GM18505 (cell line): ENCODE results near the gene SNCG.

Experiments
- ATAC-seq: cut with Tn5 transposase; IDR thresholded peaks from one replicate; pipeline ENCODE4 v1.9.1; 2021; ENCODE audit not compliant: unreplicated experiment
- POLR2A ChIP-seq: IDR thresholded peaks from 4 replicates; pipeline ENCODE4 v1.6.1; 2011; ENCODE audit warnings: borderline replicate concordance; ENCODE audit not compliant: insufficient read depth, insufficient read length; ENCODE audit errors: extremely low read depth

SNCG gene

DNA sequence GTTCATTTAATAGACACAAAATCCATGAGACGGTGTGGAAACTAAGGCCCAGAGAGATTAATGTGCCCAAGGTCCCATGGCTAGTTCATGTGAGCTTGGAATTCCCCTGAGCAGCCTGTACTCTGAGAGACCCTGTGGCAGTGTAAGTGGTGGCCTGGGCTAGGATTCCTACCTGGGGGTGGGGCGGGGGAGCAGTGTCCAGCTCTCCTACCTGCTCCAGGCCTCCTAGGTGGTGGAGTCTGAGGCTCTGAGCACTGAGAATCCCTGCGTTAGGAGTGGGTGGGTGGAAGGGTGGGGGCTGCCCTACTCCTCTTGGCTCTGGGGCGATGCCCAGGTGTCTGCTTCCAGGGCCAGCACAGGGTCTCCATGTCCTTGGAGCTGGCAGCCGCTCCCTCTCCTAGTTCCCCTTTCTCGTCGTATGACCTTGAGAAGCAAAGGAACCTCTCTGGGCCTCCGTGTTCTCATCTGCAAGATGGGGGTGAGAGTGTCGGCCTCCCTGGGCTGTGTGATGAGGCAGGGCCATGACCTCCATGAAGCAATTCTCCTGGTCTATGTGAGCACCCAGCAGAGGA, 2.5 kb downstream of the SNCG start:
- no peak for TF ChIP-seq POLR2A
- no peak for ATAC-seq

DNA sequence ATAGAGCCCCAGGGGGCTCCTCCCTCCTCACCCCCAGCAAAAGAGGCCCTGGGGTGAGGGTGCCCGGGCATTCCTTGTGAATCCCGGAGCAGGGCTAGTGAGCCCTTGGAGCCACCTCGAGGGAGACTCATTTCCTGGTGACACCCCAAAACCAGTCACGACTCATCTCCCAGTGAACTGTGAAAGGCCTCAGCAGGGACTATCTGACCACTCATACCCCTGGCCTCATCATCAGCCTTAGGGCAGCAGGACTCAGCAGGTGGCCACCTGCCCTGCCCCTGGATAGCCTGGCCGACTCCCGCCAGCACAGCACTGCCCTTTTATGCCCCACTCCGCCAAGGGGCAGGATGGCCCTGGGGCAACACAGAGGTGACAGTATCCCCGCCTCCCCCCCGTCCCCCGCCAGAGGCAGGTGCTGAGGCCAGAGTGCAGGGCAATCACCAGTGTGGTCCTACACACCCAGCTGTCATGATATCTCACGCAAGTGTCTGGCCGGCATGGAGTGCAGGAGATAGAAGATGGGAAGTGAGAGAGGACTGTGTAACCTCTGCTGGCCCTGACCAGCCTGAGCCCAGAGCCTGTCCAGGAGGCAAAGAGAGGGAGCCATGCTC, 3.2 kb downstream of the SNCG start:
- no peak for ATAC-seq
- no peak for TF ChIP-seq POLR2A

DNA sequence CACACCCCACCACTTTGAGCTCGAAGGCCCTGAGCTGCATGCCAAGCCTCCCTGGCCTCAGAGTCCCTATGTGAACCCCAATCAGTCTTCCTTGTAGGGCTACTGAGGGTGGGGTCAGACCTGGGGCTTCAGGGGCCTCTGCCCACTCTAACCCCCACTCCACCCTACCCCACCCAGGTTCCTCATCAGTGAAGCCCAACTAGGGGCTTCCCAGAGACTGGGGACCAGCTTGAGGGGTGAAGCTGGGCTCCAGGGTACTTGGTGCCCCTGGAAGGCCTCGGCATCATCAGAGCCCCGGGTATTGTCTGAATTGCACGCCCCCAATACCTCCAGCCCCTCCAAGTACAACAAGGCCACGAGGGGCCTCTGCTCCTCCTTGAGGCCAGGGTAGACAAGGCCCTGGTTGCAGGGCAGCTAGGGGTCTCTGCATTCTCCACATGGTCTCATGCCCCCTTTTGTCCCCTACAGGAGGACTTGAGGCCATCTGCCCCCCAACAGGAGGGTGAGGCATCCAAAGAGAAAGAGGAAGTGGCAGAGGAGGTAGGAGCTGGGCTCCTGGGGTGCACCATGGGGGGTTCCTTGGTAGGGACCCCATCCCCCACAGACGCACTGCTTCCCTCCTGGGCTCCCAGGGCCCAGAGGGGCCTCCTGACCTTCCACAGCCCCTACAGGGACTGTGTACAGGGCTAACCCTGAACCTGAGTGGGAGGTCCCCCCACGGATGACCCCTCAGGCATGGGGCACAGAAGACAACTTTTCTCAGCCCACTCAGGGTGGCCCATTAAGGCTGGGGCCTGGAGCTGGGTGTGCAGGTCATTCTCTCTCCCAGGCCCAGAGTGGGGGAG, 4.0 kb downstream of the SNCG start:
- no peak for ATAC-seq
- no peak for TF ChIP-seq POLR2A

DNA sequence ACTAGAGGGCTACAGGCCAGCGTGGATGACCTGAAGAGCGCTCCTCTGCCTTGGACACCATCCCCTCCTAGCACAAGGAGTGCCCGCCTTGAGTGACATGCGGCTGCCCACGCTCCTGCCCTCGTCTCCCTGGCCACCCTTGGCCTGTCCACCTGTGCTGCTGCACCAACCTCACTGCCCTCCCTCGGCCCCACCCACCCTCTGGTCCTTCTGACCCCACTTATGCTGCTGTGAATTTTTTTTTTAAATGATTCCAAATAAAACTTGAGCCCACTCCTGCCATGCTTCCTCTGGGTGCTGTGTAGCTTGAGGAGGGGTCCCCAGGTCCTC, 4.5 kb downstream of the SNCG start:
- ATAC-seq, result no peak
- TF ChIP-seq POLR2A, result no peak

DNA sequence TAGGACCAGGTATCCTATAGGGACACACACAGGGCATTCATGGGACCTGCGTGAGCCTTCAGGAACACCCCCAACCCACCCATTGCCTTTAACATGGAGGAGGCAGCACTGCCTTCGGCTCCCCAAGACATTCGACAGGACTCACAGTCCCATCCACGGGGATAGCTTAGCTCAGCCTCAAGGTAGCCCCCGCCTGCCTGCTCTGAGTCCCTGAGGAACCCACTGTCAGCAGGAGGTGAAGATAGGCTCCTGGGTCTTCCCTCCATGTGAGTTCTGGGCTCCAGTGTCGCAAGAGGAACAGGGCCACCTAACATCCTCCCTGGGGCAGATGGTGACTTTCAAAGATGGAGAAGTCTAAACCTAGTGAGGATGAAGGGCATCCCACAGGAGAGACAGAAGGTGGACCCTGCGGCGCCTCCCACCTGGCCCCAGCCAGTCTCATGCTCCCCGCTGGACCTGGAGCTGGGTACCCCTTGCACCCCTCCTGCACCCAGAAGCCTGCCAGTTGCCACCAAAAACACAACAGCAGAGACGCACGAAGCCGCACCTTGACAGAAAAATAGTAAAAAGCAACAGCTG, 5.0 kb downstream of the SNCG start:
- no peak for ATAC-seq
- no peak for TF ChIP-seq POLR2A

GRCh38 chr10:86964061-86964846, 5.9 kb downstream of the SNCG start:
- ATAC-seq, result no peak
- no peak for TF ChIP-seq POLR2A

- no peak for TF ChIP-seq POLR2A
- no peak for ATAC-seq
These were observed 6.4 kb downstream of the SNCG start for GRCh38 chr10:86964847-86965190.

DNA sequence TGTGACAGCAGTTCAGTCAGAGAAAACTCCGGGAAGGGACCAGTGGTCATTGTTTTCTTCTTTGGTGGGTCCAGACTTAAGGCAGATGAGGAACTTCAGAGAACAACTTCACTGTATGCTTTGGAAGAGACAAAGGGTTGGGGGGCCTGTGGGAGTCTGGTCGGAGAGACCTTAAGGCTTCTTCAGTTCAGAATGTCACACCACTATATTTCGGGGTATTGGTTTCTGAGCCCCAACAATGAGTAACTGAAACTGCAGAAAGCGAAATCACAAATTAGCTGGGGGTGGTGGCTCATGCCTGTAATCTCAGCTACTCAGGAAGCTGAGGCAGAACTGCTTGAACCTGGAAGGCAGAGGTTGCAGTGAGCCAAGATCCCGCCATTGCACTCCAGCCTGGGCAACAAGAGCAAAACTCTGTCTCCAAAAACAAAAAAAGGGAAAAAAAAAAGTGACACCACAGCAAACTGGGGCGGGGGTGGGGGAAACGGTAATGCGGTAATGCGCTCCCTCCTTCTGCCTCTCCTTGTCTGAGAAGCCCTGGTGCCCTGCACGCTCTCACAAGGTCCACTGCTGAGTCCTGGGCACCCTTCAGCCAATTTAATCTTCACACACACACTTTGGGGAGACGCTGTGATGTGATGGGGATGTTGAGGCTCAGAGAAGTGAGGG, 7.7 kb downstream of the SNCG start:
- peak; percentile 31 for TF ChIP-seq POLR2A
- ATAC-seq, result no peak

- no peak for ATAC-seq
- no peak for TF ChIP-seq POLR2A
These were observed 9.1 kb downstream of the SNCG start for GRCh38 chr10:86967481-86967941.

GRCh38 chr10:86968271-86968993, 10.0 kb downstream of the SNCG start, which contains the start of gene ADIRF:
Gene ADIRF, plus strand, starts transcription at chr10:86968482. Its CDS starts 63 bp downstream, at chr10:86968545.
- TF ChIP-seq POLR2A, result no peak
- ATAC-seq, result no peak

GRCh38 chr10:86968994-86969355, 10.6 kb downstream of the SNCG start:
- ATAC-seq, result no peak
- TF ChIP-seq POLR2A, result no peak

DNA sequence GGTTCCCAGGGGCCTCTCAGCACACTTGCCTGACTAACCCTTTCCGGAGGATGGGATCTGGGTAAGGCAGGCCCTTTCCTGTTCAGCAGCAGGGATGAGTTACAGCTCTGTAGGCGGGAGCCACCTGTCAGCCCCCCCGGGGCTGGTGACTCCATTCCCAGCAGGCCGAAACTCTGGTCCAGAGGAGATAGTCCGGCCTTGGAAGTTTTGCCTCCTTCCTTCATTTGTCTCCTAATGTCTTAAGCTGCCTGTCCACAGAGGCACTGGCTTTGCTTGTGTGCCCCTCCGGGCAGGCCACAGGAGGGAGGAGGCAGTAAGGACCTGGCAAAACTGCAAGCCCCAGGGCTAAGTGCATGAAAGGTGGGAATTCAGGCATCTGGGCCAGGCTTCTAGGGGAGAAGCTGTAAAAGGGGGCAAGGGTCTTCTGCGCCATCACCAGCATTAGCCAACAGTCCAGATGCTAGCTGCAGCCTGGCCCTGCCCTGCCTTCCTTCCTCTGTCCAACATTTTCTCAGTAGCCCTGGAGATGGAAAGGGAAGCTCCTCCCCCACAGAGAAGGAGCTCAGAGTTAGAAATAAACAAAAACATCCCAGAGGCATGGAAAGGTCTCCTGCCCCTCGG, 11.1 kb downstream of the SNCG start:
- no peak for TF ChIP-seq POLR2A

More for the DNA sequence above, 11.1 kb downstream of the SNCG start:
- no peak for ATAC-seq
